IMR-90 (cell line): ENCODE measurements around the gene PKD1. TPM values are rescaled to one million over a fixed set of nuclear protein-coding genes. Genes with fewer than 3 reads are reported as not detected.

Experiments used
- ATAC-seq: fragments of 200-7000 bp; cut with Tn5 transposase; 2 replicates; pipeline ENCODE4 v1.9.1; 2020; ENCODE audit warnings: low read depth, mild to moderate bottlenecking, moderate library complexity
- BruUV-seq: library from RNA; stranded (reverse); fragments of 400-500 nt; replicated peaks from 2 replicates; lab custom pipeline; 2021; lab: Mats Ljungman, UMichigan
- CTCF ChIA-PET: fragments of 300-600 bp; formaldehyde crosslinking; extraction: SDS; loops from one replicate; lab custom pipeline; 2021; ENCODE audit warnings: antibody characterized with exemption; lab: Yijun Ruan, JAX
- POLR2A ChIA-PET: fragments of 300-600 bp; sonication (Branson Sonifier 250); formaldehyde crosslinking; loops from one replicate; lab custom pipeline; 2022; ENCODE audit warnings: antibody characterized with exemption; ENCODE audit not compliant: unreplicated experiment; lab: Charles Lee
- DNase-seq: peaks from one replicate; pipeline ENCODE4 v3.0.0; 2013
- H2AFZ ChIP-seq: replicated peaks from 2 replicates; pipeline ENCODE3; 2013; ENCODE audit warnings: low read length, mild to moderate bottlenecking; ENCODE audit not compliant: poor library complexity
- H2AK5ac ChIP-seq: 2 replicates; pipeline ENCODE4 v1.6.1; 2013; ENCODE audit warnings: low read depth, low read length, inconsistent platforms
- H2AK9ac ChIP-seq: replicated peaks from 2 replicates; pipeline ENCODE3; 2013; ENCODE audit warnings: mild to moderate bottlenecking, low read depth, low read length, moderate library complexity; ENCODE audit not compliant: poor library complexity
- H2BK120ac ChIP-seq: 2 replicates; pipeline ENCODE4 v1.6.1; 2013; ENCODE audit warnings: low read depth, low read length, inconsistent platforms
- H2BK15ac ChIP-seq: 3 replicates; pipeline ENCODE4 v1.6.1; 2013; ENCODE audit warnings: low read depth, low read length, inconsistent platforms
- H2BK20ac ChIP-seq: 2 replicates; pipeline ENCODE4 v1.6.1; 2013; ENCODE audit warnings: low read depth, mild to moderate bottlenecking, inconsistent platforms, low read length, moderate library complexity
- H2BK5ac ChIP-seq: 2 replicates; pipeline ENCODE4 v1.6.1; 2013; ENCODE audit warnings: mild to moderate bottlenecking, low read depth, low read length, inconsistent platforms; ENCODE audit not compliant: poor library complexity, severe bottlenecking
- H3K14ac ChIP-seq: replicated peaks from 2 replicates; pipeline ENCODE4 v1.6.1; 2013; ENCODE audit warnings: low read depth, low read length, inconsistent platforms
- H3K18ac ChIP-seq: 2 replicates; pipeline ENCODE4 v1.6.1; 2013; ENCODE audit warnings: low read depth, low read length, control low read depth
- H3K23ac ChIP-seq: 2 replicates; pipeline ENCODE4 v1.6.1; 2013; ENCODE audit warnings: low read depth, low read length, inconsistent platforms
- H3K27ac ChIP-seq: 2 replicates; pipeline ENCODE4 v1.5.1; 2013; ENCODE audit warnings: mild to moderate bottlenecking, control low read depth, low read length; ENCODE audit not compliant: insufficient read depth
- H3K27me3 ChIP-seq: 2 replicates; pipeline ENCODE4 v1.6.1; 2013; ENCODE audit warnings: low read length; ENCODE audit not compliant: control insufficient read depth, insufficient read depth
- H3K36me3 ChIP-seq: 2 replicates; pipeline ENCODE4 v1.6.1; 2013; ENCODE audit warnings: low read length, mixed read lengths; ENCODE audit not compliant: control insufficient read depth, insufficient read depth
- H3K4ac ChIP-seq: 2 replicates; pipeline ENCODE4 v1.6.1; 2013; ENCODE audit warnings: low read depth, low read length, inconsistent platforms
- H3K4me1 ChIP-seq: 2 replicates; pipeline ENCODE4 v1.6.1; 2013; ENCODE audit warnings: low read length, mixed read lengths; ENCODE audit not compliant: control insufficient read depth, insufficient read depth
- H3K4me2 ChIP-seq: 2 replicates; pipeline ENCODE4 v1.6.1; 2013; ENCODE audit warnings: low read depth, mild to moderate bottlenecking, control low read depth, low read length, moderate library complexity
- H3K4me3 ChIP-seq: 2 replicates; pipeline ENCODE4 v1.5.1; 2013; ENCODE audit warnings: low read depth, mild to moderate bottlenecking, control low read depth, low read length, moderate library complexity; ENCODE audit not compliant: insufficient read depth
- H3K56ac ChIP-seq: 2 replicates; pipeline ENCODE4 v1.6.1; 2013; ENCODE audit warnings: low read length, inconsistent platforms; ENCODE audit not compliant: insufficient read depth; ENCODE audit errors: extremely low read depth
- H3K79me1 ChIP-seq, 2 experiments: 2 replicates each; pipeline ENCODE4 v1.6.1; 2013; ENCODE audit warnings: low read length in 2 of 2, inconsistent platforms in 1 of 2, low read depth in 1 of 2
- H3K9ac ChIP-seq: 2 replicates; pipeline ENCODE4 v1.6.1; 2013; ENCODE audit warnings: low read depth, low read length, control low read depth
- H3K9me1 ChIP-seq: 2 replicates; pipeline ENCODE4 v1.6.1; 2013; ENCODE audit warnings: low read length, inconsistent platforms; ENCODE audit not compliant: insufficient read depth
- H3K9me3 ChIP-seq: 2 replicates; pipeline ENCODE4 v1.6.1; 2013; ENCODE audit warnings: low read length; ENCODE audit not compliant: control insufficient read depth, insufficient read depth
- H4K20me1 ChIP-seq: 2 replicates; pipeline ENCODE4 v1.6.1; 2013; ENCODE audit warnings: low read length, inconsistent platforms; ENCODE audit not compliant: insufficient read depth
- H4K5ac ChIP-seq: 2 replicates; pipeline ENCODE4 v1.6.1; 2013; ENCODE audit warnings: mild to moderate bottlenecking, low read depth, low read length, control low read depth
- H4K8ac ChIP-seq, 2 experiments: 2 replicates each; pipeline ENCODE4 v1.6.1; 2013; ENCODE audit warnings: low read depth in 2 of 2, low read length in 2 of 2, control low read depth in 1 of 2, inconsistent platforms in 1 of 2
- H4K91ac ChIP-seq: 2 replicates; pipeline ENCODE4 v1.6.1; 2013; ENCODE audit warnings: low read depth, low read length, inconsistent platforms; ENCODE audit not compliant: insufficient read depth
- CEBPB ChIP-seq: IDR thresholded peaks from 2 replicates; pipeline ENCODE4 v1.6.1; 2012; ENCODE audit warnings: low read depth, low read length, improper control_type of control experiment
- CHD1 ChIP-seq: IDR thresholded peaks from 2 replicates; pipeline ENCODE4 v1.6.1; 2012; ENCODE audit warnings: low read depth, low read length, improper control_type of control experiment
- FOS ChIP-seq: fragments of 150-350 bp; IDR thresholded peaks from 2 replicates; pipeline ENCODE4 v1.6.1; 2016; ENCODE audit warnings: low read depth, low read length
- MAFK ChIP-seq: IDR thresholded peaks from 2 replicates; pipeline ENCODE4 v1.6.1; 2012; ENCODE audit warnings: low read depth, low read length, improper control_type of control experiment
- MAZ ChIP-seq: IDR thresholded peaks from 2 replicates; pipeline ENCODE4 v1.6.1; 2012; ENCODE audit warnings: low read depth, mild to moderate bottlenecking, low read length, improper control_type of control experiment, moderate library complexity, borderline replicate concordance
- MXI1 ChIP-seq: IDR thresholded peaks from 2 replicates; pipeline ENCODE4 v1.6.1; 2012; ENCODE audit warnings: low read depth, mild to moderate bottlenecking, low read length, moderate library complexity, borderline replicate concordance
- NFE2L2 ChIP-seq: fragments of 150-350 bp; IDR thresholded peaks from 2 replicates; pipeline ENCODE4 v1.6.1; 2016; ENCODE audit warnings: low read depth, mild to moderate bottlenecking, low read length
- POLR2A ChIP-seq: IDR thresholded peaks from 2 replicates; pipeline ENCODE4 v1.6.1; 2012; ENCODE audit warnings: mild to moderate bottlenecking, low read depth, low read length
- RAD21 ChIP-seq: IDR thresholded peaks from 2 replicates; pipeline ENCODE4 v1.6.1; 2012; ENCODE audit warnings: low read length, improper control_type of control experiment
- RCOR1 ChIP-seq: IDR thresholded peaks from 2 replicates; pipeline ENCODE4 v1.6.1; 2012; ENCODE audit warnings: mild to moderate bottlenecking, low read length, improper control_type of control experiment; ENCODE audit not compliant: insufficient replicate concordance
- RFX5 ChIP-seq: IDR thresholded peaks from 2 replicates; pipeline ENCODE4 v1.8.0; 2012; ENCODE audit warnings: low read depth, mild to moderate bottlenecking, low read length, moderate library complexity
- SMC3 ChIP-seq: fragments of 150-350 bp; IDR thresholded peaks from 2 replicates; pipeline ENCODE4 v1.6.1; 2016; ENCODE audit warnings: low read depth, mild to moderate bottlenecking, antibody characterized with exemption, low read length, moderate library complexity
- WGBS, 2 experiments: methylation state at CpG; one replicate each; pipeline versions ENCODE4 v1.1.5 to v1.1.7; 2013; ENCODE audit warnings: missing lambda C conversion rate in 2 of 2; ENCODE audit not compliant: insufficient read length in 1 of 2; ENCODE audit errors: extremely low coverage in 2 of 2; 5-methylcytosine and 5-hydroxymethylcytosine counted together
- dilution Hi-C: fragments of 300-500 bp; cut with HindIII; formaldehyde crosslinking; loops from one replicate; pipeline ENCODE4 v1.14.3; 2018; ENCODE audit warnings: low sequenced_read_pairs; ENCODE audit not compliant: unreplicated experiment
- in situ Hi-C: fragments of 300-500 bp; cut with MboI; formaldehyde crosslinking; loops from 3 replicates; pipeline ENCODE4 v1.14.3; 2019; ENCODE audit warnings: low sequenced_read_pairs, inconsistent platforms, mixed read lengths
- intact Hi-C: fragments of 100-400 bp; cut with micrococcal nuclease; formaldehyde crosslinking; loops from 2 replicates; pipeline ENCODE4 v1.10.0; 2022
- polyA plus RNA-seq, 3 experiments: library from polyadenylated mRNA; depleted of rRNA; stranded (reverse); fragments of >200 nt; gene quantifications; 2 replicates each; pipeline ENCODE4 v1.2.3, GENCODE V29; 2012; ENCODE audit warnings: low replicate concordance in 1 of 3
- total RNA-seq: library from RNA; depleted of rRNA; stranded (reverse); fragments of >200 nt; gene quantifications from 2 replicates; pipeline ENCODE4 v1.2.3, GENCODE V29; 2012
- TF ChIP-seq, protein P1 (sequence below): fragments of 150-350 bp; IDR thresholded peaks from 2 replicates; pipeline ENCODE4 v1.6.1; 2017; ENCODE audit warnings: mild to moderate bottlenecking, antibody characterized with exemption, low read length, low read depth
- TF ChIP-seq, protein P2 (sequence below): fragments of 150-350 bp; IDR thresholded peaks from 2 replicates; pipeline ENCODE4 v1.6.1; 2016; ENCODE audit warnings: low read depth, mild to moderate bottlenecking, low read length, moderate library complexity, borderline replicate concordance
- TF ChIP-seq, protein P3 (sequence below): conservative IDR thresholded peaks from 2 replicates; pipeline ENCODE4 v1.5.1; 2012; ENCODE audit warnings: mild to moderate bottlenecking, low read depth, low read length, improper control_type of control experiment

Gene PKD1
- total and polyA plus RNA-seq, 2 of the 4 experiments (the other 2 are of a cell fraction): 7.9 to 97.3 TPM

- Histone ChIP-seq H3K9me3 (no peaks in the 10 kb centered on the region), H3K56ac (no peak overlapping the region), H2AFZ (no peak overlapping the region), H3K4me1 (no peaks in the 10 kb centered on the region), H3K36me3 (peaks cover 89% of the 10 kb centered on the region), H3K4me2 (no peak overlapping the region), H3K4ac (no peak overlapping the region), H4K8ac (no peak overlapping the region), H2BK15ac (no peak overlapping the region), H3K27me3 (no peaks in the 10 kb centered on the region), H3K18ac (no peak overlapping the region), H3K9ac (no peak overlapping the region), H3K27ac (no peak overlapping the region), H3K14ac (no peak overlapping the region), H2BK120ac (no peak overlapping the region), H4K91ac (no peak overlapping the region), H3K23ac (no peak overlapping the region), H2AK5ac (no peak overlapping the region), H2BK20ac (no peak overlapping the region), H3K9me1 (0 out of 2 replicates have a peak, but pooled peaks cover 2% of the 10 kb centered on the region), H4K5ac (no peak overlapping the region), H2BK5ac (no peak overlapping the region), H3K4me3 (no peak overlapping the region), H4K20me1 (peaks cover 32% of the 10 kb centered on the region), H2AK9ac (peak overlapping the region; percentile 10), H3K79me1 (peaks cover 11 to 26% of the 10 kb centered on the region in 2 experiments)
- intact Hi-C loops: no loop called here
- dilution Hi-C loops: no loop called here
- ATAC-seq: peak; percentile 47
- in situ Hi-C loops: no loop called here
- BruUV-seq: no TSS peak
- ChIA-PET CTCF (no interaction called here), POLR2A (no interaction called here)
- TF ChIP-seq, protein P1, sequence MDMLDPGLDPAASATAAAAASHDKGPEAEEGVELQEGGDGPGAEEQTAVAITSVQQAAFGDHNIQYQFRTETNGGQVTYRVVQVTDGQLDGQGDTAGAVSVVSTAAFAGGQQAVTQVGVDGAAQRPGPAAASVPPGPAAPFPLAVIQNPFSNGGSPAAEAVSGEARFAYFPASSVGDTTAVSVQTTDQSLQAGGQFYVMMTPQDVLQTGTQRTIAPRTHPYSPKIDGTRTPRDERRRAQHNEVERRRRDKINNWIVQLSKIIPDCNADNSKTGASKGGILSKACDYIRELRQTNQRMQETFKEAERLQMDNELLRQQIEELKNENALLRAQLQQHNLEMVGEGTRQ: no peak
- TF ChIP-seq RCOR1: no peak
- no peak for TF ChIP-seq MAFK
- no peak for TF ChIP-seq CEBPB
- TF ChIP-seq, protein P2, sequence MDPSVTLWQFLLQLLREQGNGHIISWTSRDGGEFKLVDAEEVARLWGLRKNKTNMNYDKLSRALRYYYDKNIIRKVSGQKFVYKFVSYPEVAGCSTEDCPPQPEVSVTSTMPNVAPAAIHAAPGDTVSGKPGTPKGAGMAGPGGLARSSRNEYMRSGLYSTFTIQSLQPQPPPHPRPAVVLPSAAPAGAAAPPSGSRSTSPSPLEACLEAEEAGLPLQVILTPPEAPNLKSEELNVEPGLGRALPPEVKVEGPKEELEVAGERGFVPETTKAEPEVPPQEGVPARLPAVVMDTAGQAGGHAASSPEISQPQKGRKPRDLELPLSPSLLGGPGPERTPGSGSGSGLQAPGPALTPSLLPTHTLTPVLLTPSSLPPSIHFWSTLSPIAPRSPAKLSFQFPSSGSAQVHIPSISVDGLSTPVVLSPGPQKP: no peak
- no peak for TF ChIP-seq SMC3
- TF ChIP-seq CHD1: no peak
- no peak for TF ChIP-seq FOS
- no peak for TF ChIP-seq MAZ
- TF ChIP-seq MXI1: no peak
- TF ChIP-seq RFX5: no peak
- no peak for TF ChIP-seq RAD21
- no peak for TF ChIP-seq NFE2L2
- TF ChIP-seq POLR2A: no peak
- TF ChIP-seq, protein P3, sequence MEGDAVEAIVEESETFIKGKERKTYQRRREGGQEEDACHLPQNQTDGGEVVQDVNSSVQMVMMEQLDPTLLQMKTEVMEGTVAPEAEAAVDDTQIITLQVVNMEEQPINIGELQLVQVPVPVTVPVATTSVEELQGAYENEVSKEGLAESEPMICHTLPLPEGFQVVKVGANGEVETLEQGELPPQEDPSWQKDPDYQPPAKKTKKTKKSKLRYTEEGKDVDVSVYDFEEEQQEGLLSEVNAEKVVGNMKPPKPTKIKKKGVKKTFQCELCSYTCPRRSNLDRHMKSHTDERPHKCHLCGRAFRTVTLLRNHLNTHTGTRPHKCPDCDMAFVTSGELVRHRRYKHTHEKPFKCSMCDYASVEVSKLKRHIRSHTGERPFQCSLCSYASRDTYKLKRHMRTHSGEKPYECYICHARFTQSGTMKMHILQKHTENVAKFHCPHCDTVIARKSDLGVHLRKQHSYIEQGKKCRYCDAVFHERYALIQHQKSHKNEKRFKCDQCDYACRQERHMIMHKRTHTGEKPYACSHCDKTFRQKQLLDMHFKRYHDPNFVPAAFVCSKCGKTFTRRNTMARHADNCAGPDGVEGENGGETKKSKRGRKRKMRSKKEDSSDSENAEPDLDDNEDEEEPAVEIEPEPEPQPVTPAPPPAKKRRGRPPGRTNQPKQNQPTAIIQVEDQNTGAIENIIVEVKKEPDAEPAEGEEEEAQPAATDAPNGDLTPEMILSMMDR: no peak
- 64% methylated on average over 57 of the region's 101 CpGs; no CpG with 5 or more reads in 1 of the 2 experiments for WGBS, 2 experiments
- no peak for DNase-seq
These were observed 44.7 kb downstream of the PKD1 start for GRCh38 chr16:2090777-2091546.
